A549 treated with RU486 at 1 μM for 4 hours (cell line): ENCODE measurements around the gene SMURF1. TPM values are rescaled to one million over a fixed set of nuclear protein-coding genes. Genes with fewer than 3 reads are reported as not detected.

ENCODE experiments used
- total RNA-seq: library from RNA; stranded (reverse); fragments of 200-300 nt; extraction: Qiagen RNA extraction; gene quantifications from 5 replicates; pipeline ENCODE4 v1.2.3, GENCODE V29; 2022; ENCODE audit warnings: low read depth

The SMURF1 gene
- 23.6 to 29.8 TPM (median 27.5 TPM) in 5 replicates for total RNA-seq

GRCh38 chr7:99143853-99144672 lies at the start of gene SMURF1:
Gene SMURF1, minus strand, starts transcription at chr7:99144108. Its CDS starts 328 bp downstream, at chr7:99143780.

Other genes starting within 250 kb of the SMURF1 start
- 1.5 to 1.8 TPM (median 1.6 TPM) in 5 replicates for gene KPNA7, start 64.0 kb upstream of the SMURF1 start, total RNA-seq
- 0.51 to 0.77 TPM (median 0.66 TPM) in 5 replicates for gene MYH16, start 128.7 kb upstream of the SMURF1 start, total RNA-seq
- gene ARPC1A, start 181.8 kb upstream of the SMURF1 start, total RNA-seq, result 126 to 146 TPM (median 136 TPM) in 5 replicates
- 283 to 301 TPM (median 298 TPM) in 5 replicates for gene ARPC1B, start 230.6 kb upstream of the SMURF1 start, total RNA-seq